ENCODE data around the gene FBXL15. TPM values are rescaled to one million over a fixed set of nuclear protein-coding genes. Genes with fewer than 3 reads are reported as not detected.

Gene FBXL15
- total RNA-seq, 1 experiment from 2014 or later, result 24.6 TPM

DNA sequence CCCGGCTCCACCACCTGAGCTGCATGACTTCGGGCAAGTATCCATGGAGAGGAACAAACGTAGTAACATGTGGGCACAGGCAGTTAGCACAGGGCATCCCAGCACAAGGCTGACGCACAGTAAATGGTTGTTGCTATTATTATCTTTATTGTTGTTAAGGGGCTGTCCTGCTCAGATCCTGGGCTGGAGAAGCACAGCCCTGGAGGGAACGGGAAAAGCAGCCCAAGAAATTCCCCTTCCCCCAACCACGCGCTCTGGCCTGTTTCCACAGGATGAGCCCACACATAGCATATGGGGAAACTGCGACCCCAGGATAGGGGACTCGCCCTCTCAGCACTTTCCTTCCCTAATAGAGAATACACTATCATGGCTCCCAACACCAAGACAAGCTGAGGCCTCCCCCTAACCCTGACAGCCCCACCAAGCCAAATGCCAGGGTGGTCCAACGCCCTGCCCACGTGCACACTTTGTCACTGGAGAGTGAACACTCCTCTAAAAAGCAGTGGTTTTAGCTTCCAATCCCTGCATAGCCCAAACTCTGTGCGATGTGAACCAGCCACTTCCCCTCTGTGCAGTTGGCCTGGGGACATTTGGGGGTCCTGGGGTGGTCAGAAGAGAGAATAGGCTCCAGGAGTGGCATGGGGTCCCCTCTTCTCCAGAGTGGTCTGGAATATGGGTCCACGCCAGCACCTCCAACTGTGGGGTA is 13.1 kb upstream of the FBXL15 start:
- POLR2A ChIA-PET, result interaction anchor here (0.7 kb wide), 1 partner anchor 54 kb away, joined by 3 read pairs; no protein-coding TSS in a partner anchor
- no peaks in the 10 kb centered on the region for H3K9me3 Mint-ChIP-seq

DNA sequence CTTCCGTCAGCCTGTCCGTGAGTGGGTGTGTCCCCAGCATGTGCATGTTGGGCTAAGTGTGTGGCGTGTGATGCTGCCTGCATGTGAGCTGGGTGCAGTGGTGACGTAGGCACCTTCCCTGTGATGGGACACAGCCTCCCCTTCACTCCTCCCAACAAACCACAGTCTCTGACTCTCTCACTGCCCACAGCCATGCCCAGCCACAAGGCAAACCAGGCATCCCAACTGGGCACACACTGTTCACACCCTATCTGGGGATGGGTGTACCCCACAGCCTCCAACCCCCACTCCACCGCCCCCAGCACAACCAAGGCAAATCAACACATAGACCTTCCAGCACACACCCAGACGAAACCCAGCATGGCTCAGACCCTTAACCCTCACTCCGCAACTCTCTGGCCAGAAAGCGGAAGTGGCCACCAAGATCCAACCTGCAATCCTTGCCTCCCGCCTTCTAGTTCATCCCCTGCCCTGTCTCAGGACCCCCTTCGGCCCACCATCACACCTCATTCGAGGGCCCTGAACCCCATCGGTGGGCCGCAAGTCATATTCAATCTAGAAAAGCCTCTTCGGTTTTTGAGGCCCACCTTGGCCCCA is 12.4 kb upstream of the FBXL15 start:
- CTCF ChIA-PET, result no interaction called here
- TF ChIP-seq NFE2L1 (CRISPR knock-in tag; IDR thresholded peaks at IDR 0.05), result 0 out of 2 replicates have a peak, but pooled peaks have one; percentile 34
- TF ChIP-seq, protein P1, sequence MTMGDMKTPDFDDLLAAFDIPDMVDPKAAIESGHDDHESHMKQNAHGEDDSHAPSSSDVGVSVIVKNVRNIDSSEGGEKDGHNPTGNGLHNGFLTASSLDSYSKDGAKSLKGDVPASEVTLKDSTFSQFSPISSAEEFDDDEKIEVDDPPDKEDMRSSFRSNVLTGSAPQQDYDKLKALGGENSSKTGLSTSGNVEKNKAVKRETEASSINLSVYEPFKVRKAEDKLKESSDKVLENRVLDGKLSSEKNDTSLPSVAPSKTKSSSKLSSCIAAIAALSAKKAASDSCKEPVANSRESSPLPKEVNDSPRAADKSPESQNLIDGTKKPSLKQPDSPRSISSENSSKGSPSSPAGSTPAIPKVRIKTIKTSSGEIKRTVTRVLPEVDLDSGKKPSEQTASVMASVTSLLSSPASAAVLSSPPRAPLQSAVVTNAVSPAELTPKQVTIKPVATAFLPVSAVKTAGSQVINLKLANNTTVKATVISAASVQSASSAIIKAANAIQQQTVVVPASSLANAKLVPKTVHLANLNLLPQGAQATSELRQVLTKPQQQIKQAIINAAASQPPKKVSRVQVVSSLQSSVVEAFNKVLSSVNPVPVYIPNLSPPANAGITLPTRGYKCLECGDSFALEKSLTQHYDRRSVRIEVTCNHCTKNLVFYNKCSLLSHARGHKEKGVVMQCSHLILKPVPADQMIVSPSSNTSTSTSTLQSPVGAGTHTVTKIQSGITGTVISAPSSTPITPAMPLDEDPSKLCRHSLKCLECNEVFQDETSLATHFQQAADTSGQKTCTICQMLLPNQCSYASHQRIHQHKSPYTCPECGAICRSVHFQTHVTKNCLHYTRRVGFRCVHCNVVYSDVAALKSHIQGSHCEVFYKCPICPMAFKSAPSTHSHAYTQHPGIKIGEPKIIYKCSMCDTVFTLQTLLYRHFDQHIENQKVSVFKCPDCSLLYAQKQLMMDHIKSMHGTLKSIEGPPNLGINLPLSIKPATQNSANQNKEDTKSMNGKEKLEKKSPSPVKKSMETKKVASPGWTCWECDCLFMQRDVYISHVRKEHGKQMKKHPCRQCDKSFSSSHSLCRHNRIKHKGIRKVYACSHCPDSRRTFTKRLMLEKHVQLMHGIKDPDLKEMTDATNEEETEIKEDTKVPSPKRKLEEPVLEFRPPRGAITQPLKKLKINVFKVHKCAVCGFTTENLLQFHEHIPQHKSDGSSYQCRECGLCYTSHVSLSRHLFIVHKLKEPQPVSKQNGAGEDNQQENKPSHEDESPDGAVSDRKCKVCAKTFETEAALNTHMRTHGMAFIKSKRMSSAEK (CRISPR knock-in tag; IDR thresholded peaks at IDR 0.05; ENCODE audit: borderline replicate concordance), result no peak
- no peak for DNase-seq (ENCODE audit: low spot score)
- H3K9me3 Mint-ChIP-seq, result no peaks in the 10 kb centered on the region
- H3K4me1 Mint-ChIP-seq, result peaks cover 29% of the 10 kb centered on the region
- H3K4me3 Mint-ChIP-seq, result peak overlapping the region; percentile 44
- ATAC-seq, result no peak
- H3K27ac Mint-ChIP-seq, result no peak overlapping the region
- no peaks in the 10 kb centered on the region for H3K36me3 Mint-ChIP-seq
- POLR2A ChIA-PET, result no interaction called here
- peaks cover 67% of the 10 kb centered on the region for H3K27me3 Mint-ChIP-seq (ENCODE audit: low read depth)

More for the DNA sequence above, 13.1 kb upstream of the FBXL15 start:
- TF ChIP-seq SP1 (CRISPR knock-in tag; conservative IDR thresholded peaks at IDR 0.05) (no peak), ETV6 (CRISPR knock-in tag; IDR thresholded peaks at IDR 0.05) (no peak), SMAD4 (CRISPR knock-in tag; IDR thresholded peaks at IDR 0.05) (no peak), CBFB (CRISPR knock-in tag; IDR thresholded peaks at IDR 0.05; ENCODE audit: low read depth) (no peak), NFYB (CRISPR knock-in tag; conservative IDR thresholded peaks at IDR 0.05; ENCODE audit: low read depth) (no peak), ZNF232 (CRISPR knock-in tag; IDR thresholded peaks at IDR 0.05) (no peak), JAZF1 (CRISPR knock-in tag; IDR thresholded peaks at IDR 0.05) (no peak), MYBL2 (CRISPR knock-in tag; IDR thresholded peaks at IDR 0.05) (no peak), HMGA2 (CRISPR knock-in tag; IDR thresholded peaks at IDR 0.05) (no peak), NR1H2 (CRISPR knock-in tag; IDR thresholded peaks at IDR 0.05) (no peak), CREM (CRISPR knock-in tag; IDR thresholded peaks at IDR 0.05) (no peak), ELF4 (CRISPR knock-in tag; IDR thresholded peaks at IDR 0.05; ENCODE audit: low read depth) (no peak)
- TF ChIP-seq, protein P2, sequence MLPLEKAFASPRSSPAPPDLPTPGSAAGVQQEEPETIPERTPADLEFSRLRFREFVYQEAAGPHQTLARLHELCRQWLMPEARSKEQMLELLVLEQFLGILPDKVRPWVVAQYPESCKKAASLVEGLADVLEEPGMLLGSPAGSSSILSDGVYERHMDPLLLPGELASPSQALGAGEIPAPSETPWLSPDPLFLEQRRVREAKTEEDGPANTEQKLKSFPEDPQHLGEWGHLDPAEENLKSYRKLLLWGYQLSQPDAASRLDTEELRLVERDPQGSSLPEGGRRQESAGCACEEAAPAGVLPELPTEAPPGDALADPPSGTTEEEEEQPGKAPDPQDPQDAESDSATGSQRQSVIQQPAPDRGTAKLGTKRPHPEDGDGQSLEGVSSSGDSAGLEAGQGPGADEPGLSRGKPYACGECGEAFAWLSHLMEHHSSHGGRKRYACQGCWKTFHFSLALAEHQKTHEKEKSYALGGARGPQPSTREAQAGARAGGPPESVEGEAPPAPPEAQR (CRISPR knock-in tag; IDR thresholded peaks at IDR 0.05), result no peak
- Mint-ChIP-seq H3K27me3 (ENCODE audit: low read depth) (peaks cover 63% of the 10 kb centered on the region), H3K36me3 (no peaks in the 10 kb centered on the region), H3K4me1 (peaks cover 23% of the 10 kb centered on the region), H3K27ac (no peak overlapping the region), H3K4me3 (peak overlapping the region; percentile 44)
- CTCF ChIA-PET, result interaction anchor here (1.2 to 1.4 kb wide), 2 partner anchors 28 to 178 kb away, joined by 4 read pairs; no protein-coding TSS in a partner anchor
- no peak for ATAC-seq
- DNase-seq (ENCODE audit: low spot score), result no peak

Measured in WTC11 (cell line).